ENCODE measurements around the gene TMEM204.

The TMEM204 gene

DNA sequence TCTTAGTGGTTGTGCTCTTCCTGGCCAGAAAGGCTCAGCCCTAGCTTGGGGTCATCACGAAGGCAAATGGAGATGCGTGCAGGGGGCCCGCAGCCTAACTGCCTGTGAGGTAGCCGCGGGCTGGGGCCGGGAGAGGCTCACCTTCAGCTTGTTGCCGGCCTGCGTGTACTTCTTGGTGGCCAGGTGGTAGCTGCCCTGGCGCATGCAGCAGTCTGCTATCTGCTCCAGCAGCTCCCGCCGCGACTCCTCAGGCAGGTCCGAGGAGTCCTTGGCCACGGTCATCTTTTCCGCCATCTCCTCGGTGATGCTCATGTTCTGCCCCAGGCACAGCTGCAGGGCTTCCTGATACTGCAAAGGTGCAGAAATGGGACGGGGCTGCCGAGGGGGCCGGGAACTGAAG is 13.0 kb upstream of the TMEM204 start:
- DNase-seq (ENCODE audit: low read depth) = no peak

DNA sequence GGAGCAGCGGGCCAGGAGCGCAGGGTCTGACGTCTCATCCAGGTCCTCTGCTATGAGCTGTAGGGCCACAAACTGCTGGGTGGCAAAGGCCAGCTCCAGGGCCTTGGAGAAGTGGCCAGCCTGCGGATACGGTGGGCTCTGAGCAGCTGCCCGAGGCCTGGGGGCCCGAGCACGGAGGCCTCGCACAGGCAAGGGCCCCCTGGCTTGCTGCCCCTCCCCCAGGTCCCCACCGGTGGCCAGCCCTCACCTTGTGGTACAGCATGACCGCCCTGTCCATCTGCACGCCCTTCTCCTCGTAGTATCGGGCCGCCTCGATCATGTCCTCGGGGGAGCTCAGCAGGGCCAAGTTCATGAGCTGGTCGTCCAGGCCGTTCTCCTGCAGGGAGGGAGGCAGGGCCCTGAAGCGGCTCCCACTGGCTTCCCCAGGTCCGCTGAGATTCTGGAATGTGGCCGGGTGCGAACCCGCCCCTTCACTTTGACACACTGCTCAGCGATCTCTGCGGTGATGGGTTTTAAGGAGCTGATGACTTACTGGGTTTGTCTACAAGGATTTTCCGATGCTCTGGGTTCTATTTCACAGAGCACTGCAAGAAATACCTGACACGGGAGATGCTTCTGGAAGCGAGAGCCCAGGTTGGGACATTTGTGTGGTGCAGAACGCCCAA is 9.8 kb upstream of the TMEM204 start:
- no peak for DNase-seq (ENCODE audit: low read depth)

GRCh38 chr16:1524366-1524765 is 9.1 kb upstream of the TMEM204 start:
- DNase-seq (ENCODE audit: low read depth) = no peak

DNA sequence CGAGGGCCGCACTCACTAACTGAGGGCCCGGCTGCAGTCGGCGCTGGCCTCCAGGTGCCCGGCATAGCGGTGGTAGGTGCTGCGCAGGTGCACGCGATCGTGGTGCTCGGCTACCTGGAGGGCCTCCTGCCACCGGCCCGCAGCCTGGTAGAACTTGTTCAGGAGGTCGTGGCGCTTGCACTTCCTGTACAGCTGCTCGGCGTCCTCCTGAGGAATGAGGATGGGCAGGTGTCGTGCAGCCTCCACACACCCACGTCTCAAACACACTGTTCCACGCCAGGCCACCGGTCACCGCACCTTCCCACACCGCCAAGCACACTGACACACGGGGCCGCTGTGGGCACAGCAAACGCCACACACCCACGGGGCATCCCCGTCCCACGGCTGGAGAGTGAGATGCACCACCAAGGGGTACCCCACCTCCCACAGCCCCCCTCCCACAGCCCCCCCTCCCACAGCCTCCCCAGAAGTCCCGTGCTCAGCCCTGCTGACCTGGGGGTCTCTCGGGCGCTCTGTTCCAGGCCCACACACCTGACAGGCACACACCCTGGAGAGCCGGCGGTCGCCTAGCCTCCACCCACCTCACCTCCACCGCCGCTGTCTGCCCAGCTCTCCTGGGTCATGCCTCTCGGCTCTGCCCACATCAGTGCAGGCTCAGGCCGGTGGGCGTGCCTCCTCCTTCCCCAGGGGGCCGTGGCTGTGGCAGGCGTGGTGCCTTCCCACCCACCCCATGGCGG is 7.4 kb upstream of the TMEM204 start:
- no peak for DNase-seq (ENCODE audit: low read depth)

DNA sequence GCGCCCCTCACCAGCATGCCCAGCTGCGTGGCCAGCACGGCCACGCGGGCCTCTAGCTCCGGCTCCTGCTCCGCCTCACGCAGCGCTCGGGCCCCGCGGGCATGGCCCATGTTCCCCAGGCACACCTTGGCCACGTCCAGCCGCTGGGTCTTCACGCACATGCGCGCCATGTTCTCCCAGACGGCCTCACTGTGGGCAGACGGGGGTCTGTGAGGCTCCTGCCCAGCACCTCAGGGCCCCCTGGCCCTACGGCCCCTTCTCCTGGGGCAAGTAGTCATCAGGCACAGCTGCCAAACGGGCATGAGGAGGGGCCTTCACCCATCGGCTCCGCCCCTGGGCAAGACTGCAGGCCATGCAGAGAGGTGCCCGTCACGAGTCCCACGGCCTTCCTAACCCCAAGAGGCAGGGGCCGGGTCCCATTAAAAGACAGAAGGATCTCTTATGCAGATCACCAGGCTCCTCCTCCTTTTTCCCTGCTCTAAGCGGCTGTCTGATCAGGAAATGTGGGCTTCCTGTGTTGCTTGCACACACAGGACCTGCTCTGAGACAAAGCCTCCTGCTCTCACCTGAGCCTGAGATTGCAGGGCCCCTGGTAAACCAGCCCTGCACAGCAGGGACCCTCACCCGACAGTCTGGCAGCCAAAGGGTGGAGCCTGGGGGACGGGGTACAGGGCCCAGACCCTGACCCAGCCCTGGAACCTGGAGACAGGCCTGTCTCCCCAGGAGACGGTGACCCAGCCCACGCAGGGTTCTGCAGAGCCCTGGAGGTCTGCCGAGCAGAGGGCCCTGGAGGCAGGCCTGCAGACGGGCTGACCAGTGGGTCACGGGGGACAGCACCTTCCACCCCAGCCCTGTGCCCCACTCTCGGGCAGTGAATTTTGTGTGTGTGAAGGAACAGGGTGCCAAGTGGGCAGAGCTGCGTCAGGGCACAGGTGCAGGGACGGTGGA is 6.6 kb upstream of the TMEM204 start:
- DNase-seq (ENCODE audit: low read depth) = no peak

- DNase-seq (ENCODE audit: low read depth) = no peak
Measured at GRCh38 chr16:1527836-1528811, 5.3 kb upstream of the TMEM204 start.

DNA sequence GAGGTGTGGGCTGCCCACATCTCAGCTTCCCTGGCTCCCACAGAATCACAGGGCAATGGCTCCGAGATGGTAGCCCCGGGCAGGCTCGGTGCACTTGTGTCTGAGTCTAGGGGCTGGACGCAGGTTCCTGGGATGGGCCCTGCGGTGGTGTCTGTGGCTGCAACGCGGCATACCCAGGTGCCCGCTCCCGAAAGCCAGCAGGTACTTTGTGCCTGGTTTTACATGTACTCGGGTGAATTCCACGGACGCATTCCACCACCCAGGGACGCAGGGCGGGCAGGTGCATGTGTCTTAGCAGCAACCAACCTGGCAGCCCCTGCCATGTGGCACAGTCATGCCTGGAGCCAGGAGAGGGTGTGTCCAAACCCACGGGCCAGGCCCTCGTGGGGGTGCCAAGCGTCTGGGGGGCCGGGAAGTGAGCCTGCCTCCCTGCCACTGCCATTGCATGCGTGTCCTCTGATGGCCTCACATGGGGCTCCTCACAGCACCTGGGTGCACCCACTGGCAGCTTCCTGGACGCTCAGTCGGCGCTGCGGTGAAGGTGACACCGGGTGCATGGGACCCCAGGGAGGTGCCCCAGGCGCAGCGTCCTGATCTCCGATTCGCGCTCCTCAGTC is 4.4 kb upstream of the TMEM204 start:
- DNase-seq (ENCODE audit: low read depth) = no peak

DNA sequence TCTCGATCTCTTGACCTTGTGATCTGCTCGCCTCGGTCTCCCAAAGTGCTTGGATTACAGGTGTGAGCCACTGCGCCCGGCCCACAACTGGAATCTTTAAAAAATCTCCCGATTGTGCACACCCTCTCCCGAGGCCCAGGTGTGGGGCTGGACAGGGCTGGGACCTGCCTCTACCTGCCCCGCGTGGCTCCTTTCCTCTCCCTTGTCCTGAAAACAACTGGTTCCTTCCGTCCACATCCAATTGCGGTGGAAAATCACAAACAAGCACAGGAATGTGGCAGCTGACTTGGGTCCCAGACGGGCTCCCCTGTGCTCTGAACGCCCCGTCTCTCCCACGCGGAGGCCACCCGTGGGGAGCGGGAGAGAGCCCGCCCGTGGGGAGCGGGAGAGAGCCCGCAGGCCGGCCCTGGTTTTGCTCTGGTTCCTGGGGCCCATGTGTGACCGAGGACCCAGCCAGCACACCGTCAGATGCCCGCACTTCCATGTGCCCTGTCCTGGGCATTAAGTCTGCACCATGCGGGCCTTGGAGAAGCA is 3.0 kb upstream of the TMEM204 start:
- DNase-seq (ENCODE audit: low read depth) = no peak

DNA sequence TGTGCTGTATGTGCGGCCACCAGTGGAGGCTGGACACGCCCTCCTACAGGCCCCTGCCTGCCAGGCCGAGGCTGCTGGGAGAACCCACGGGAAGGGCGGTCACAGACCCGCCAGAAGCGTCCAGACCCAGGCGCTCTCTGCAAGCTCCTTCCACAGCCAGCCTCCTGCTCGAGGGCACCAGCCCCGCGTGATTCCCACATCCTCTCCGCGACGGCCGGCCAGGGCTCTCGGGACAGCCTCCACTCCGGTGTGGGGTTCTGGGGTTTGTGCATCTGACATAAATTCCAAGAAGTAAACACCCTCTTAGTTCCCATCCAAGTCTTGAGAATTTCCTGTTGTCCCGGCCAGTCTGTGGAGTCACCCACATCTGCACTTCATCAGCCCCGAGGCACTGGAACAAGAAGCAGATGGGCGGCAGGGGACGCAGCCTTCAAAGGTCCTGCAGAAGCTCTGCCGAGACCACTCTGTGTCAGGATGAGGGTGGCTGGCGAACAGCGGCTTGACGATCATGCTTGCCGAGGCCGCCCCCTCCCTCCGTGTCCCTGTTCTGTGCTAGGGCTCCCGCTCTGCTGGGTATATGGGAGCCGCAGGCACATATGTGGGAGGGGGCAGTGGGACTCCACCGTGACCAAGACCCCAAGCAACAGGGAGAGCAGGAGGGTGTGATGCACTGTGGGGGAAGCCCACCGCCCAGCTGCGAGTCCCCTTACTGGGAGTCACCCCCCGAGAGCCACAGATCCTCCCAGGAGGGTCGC is 2.4 kb upstream of the TMEM204 start:
- DNase-seq (ENCODE audit: low read depth) = no peak

DNA sequence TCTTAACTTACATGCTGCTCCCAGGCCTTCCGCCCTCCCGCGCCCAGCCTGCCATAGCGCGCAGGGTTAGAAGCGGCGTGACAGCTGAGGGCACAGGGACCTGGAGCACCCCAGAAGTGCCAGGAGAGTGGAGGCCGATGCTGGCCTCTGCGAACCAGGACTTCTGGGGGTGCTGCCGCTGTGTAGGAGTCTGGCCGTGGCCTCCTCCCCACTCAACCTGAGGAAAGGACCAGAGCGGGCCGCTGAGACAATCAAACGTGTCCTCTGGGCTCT is 1.9 kb upstream of the TMEM204 start:
- no peak for DNase-seq (ENCODE audit: low read depth)

- no peak for DNase-seq (ENCODE audit: low read depth)
Measured at GRCh38 chr16:1532081-1532760, 1.2 kb upstream of the TMEM204 start.

DNA sequence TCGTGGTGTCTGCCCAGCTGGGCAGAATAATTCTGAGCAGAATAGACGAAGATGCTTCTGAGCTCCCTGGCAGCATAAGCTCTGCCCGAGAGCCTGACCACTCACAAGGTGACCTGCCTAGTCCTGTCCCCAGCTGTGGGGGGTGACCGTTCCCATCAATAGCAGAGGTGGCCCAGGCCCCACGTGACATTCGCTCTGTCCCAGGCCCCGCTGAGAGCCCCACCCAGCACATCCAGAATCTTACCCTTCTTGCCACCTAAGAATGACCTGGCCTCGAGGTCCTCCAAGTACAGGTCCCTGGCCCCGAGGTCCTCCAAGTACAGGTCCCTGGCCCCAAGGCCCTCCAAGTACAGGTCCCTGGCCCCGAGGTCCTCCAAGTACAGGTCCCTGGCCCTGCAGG is 695 bp upstream of the TMEM204 start:
- no peak for DNase-seq (ENCODE audit: low read depth)

- DNase-seq (ENCODE audit: low read depth) = no peak
Measured at GRCh38 chr16:1534021-1535020, 855 bp downstream of the TMEM204 start.

DNA sequence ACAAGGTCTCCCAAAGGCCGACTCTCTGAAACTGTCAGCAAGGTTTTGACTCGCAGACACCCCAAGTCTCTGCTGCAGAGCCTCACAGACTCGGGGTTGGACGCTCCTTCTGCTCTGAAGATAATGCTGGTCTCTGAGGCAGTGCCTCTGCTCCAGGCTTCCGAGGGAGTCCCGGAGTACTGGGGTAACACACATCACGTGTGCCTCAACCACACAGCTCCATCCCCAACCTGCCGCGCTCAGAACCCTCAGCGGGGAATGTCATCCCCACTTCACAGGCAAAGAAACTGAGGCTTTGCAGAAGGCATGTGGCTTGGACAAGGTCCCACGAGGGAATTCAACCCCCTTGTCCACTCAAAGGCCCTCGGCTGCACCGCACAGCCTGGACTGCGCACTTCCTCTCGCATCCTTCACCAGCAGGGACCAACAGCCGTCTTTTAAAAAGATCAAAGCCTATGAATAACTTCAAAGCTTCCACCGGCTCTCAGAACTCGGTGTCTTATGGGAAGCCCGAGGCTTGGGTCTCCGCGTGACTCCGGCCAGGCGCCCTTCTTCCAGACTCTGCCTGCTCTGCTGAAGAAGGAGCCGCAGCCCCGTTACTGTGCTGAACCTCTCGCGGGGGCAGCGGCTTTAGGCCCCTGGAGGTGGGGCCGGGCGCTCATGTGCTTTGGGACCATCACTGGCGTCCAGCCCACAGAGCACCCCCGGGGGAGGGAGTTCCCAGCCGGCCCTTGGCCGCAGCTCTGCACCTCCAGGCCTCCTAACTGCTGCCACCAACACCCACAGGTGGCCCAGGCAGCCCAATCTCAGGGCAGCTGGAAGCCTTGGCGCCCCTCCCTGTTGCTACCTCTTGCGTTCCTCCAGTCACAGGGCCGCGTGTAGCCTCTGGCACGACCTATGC is 2.2 kb downstream of the TMEM204 start:
- DNase-seq (ENCODE audit: low read depth) = no peak

DNA sequence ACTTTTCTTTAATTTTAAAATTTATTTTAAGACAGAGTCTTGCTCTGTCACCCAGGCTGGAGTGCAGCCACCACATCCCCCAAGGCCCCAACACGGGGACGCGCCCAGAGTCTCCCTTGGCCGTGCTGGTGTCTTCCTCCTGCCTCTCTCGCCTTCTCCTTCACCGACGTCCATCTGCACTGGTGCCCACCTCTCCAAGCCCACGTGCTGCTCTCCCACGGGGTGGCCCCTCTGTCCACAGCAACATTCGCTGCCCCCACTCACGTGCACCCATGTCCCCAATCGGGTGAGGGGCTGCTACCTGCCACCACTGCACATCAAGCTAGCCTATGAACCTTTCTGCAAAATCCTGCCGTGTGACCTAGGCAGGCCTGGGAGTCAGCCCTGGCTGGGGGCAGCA is 3.1 kb downstream of the TMEM204 start:
- DNase-seq (ENCODE audit: low read depth) = no peak

- no peak for DNase-seq (ENCODE audit: low read depth)
Measured at GRCh38 chr16:1537138-1537577, 3.7 kb downstream of the TMEM204 start.

DNA sequence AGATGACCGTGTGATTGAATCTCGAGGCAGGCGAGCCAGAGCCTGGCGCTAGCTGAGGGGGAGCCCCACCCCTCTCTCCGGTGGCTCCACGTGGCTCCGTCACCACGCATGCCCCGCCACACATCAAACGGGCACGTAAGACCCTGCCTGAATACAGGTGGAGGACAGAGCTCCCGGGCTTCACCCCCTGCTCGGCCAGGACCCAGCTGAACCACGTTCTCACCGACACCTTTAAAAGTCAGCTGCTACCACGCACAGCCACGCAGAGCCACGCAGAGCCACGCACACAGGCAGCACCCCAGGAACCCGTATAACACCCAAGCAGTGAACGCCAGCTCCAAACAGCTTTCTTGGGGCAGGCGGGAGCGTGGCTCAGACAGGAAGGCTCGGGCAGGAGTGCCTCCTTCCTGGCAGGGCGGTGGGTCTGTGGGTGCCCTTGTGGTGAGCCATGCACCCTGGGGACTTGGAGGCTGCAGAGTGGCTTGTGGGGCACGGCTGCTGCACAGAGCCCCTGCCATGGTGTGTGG is 4.4 kb downstream of the TMEM204 start:
- DNase-seq (ENCODE audit: low read depth) = no peak

Measured in activated gamma-delta T cell treated with anti-CD3 and anti-CD28 coated beads, Interleukin-2, amount 50 U/mL, for 16 hours (primary cell).